Keratinocyte (primary cell): ENCODE measurements around the gene BBX. TPM values are rescaled to one million over a fixed set of nuclear protein-coding genes. Genes with fewer than 3 reads are reported as not detected.

Experiments
- DNase-seq: peaks from one replicate; pipeline ENCODE4 v3.0.0-alpha.2; 2011; ENCODE audit warnings: low read depth, missing footprints, low spot score
- FAIRE-seq: peaks from 2 replicates; lab custom pipeline; 2011; peaks lifted over from hg19 to GRCh38; lab: Jason Lieb, UNC
- H2AFZ ChIP-seq: 2 replicates; pipeline ENCODE4 v1.6.0; 2012; ENCODE audit warnings: low read length, control low read depth, inconsistent platforms; ENCODE audit not compliant: control insufficient read depth
- H3K27ac ChIP-seq: 2 replicates; pipeline ENCODE4 v1.5.1; 2011; ENCODE audit warnings: low read length; ENCODE audit not compliant: control insufficient read depth, insufficient read depth
- H3K27me3 ChIP-seq: 3 replicates; pipeline ENCODE4 v1.6.0; 2011; ENCODE audit warnings: low read length; ENCODE audit not compliant: control insufficient read depth, insufficient read depth; ENCODE audit errors: extremely low read depth
- H3K36me3 ChIP-seq, 2 experiments: 2 replicates in 1 of 2; 3 replicates in 1 of 2; pipeline ENCODE4 v1.5.1; 2011; ENCODE audit warnings: low read length in 2 of 2, mild to moderate bottlenecking in 1 of 2; ENCODE audit not compliant: control insufficient read depth in 2 of 2, insufficient read depth in 2 of 2; ENCODE audit errors: extremely low read depth in 1 of 2
- H3K4me1 ChIP-seq: 3 replicates; pipeline ENCODE4 v1.5.1; 2011; ENCODE audit warnings: low read length; ENCODE audit not compliant: control insufficient read depth, insufficient read depth; ENCODE audit errors: extremely low read depth
- H3K4me2 ChIP-seq: 3 replicates; pipeline ENCODE4 v1.6.0; 2011; ENCODE audit warnings: low read depth, low read length; ENCODE audit not compliant: control insufficient read depth, insufficient read depth; ENCODE audit errors: extremely low read depth
- H3K4me3 ChIP-seq, 3 experiments: fragments of 200-600 bp in 1 of 3; sonication (generic) in 1 of 3; 2 replicates in 2 of 3; 3 replicates in 1 of 3; pipeline ENCODE4 v1.5.1; 2011 to 2016; ENCODE audit warnings: low read length in 3 of 3, mild to moderate bottlenecking in 3 of 3, control low read depth in 2 of 3, inconsistent platforms in 1 of 3, low read depth in 1 of 3, mixed read lengths in 1 of 3, mixed run types in 1 of 3, moderate library complexity in 1 of 3; ENCODE audit not compliant: control insufficient read depth in 2 of 3, insufficient read depth in 2 of 3; ENCODE audit errors: extremely low read depth in 1 of 3
- H3K79me2 ChIP-seq: 2 replicates; pipeline ENCODE4 v1.6.0; 2012; ENCODE audit warnings: low read length; ENCODE audit not compliant: control insufficient read depth, insufficient read depth
- H3K9ac ChIP-seq: 3 replicates; pipeline ENCODE4 v1.6.0; 2011; ENCODE audit warnings: low read length; ENCODE audit not compliant: control insufficient read depth, insufficient read depth; ENCODE audit errors: extremely low read depth
- H3K9me1 ChIP-seq: 3 replicates; pipeline ENCODE4 v1.6.0; 2011; ENCODE audit warnings: low read length; ENCODE audit not compliant: control insufficient read depth, insufficient read depth; ENCODE audit errors: extremely low read depth
- H3K9me3 ChIP-seq: 2 replicates; pipeline ENCODE4 v1.5.1; 2012; ENCODE audit warnings: low read depth, low read length; ENCODE audit not compliant: control insufficient read depth
- H4K20me1 ChIP-seq: 3 replicates; pipeline ENCODE4 v1.6.0; 2011; ENCODE audit warnings: low read length; ENCODE audit not compliant: control insufficient read depth, insufficient read depth; ENCODE audit errors: extremely low read depth
- CTCF ChIP-seq, 3 experiments: IDR thresholded peaks in 1 of 3; conservative IDR thresholded peaks in 1 of 3; optimal IDR thresholded peaks in 1 of 3; 2 replicates in 2 of 3; 3 replicates in 1 of 3; pipeline versions ENCODE3 to v1.5.1; 2011; ENCODE audit warnings: low read length in 3 of 3, mild to moderate bottlenecking in 3 of 3, moderate library complexity in 2 of 3, control low read depth in 1 of 3, inconsistent platforms in 1 of 3; ENCODE audit not compliant: insufficient read depth in 2 of 3; ENCODE audit errors: extremely low read depth in 1 of 3
- EZH2 ChIP-seq: IDR thresholded peaks from one replicate; pipeline ENCODE4 v1.6.1; 2012; ENCODE audit warnings: inconsistent platforms, mild to moderate bottlenecking, low read length, moderate library complexity
- dilution Hi-C: fragments of 300-500 bp; cut with MboI; formaldehyde crosslinking; loops from one replicate; pipeline ENCODE4 v1.7.0; 2020; ENCODE audit warnings: low sequenced_read_pairs; ENCODE audit not compliant: extremely low pct_ligation_motif_present
- polyA plus RNA-seq, 5 experiments: library from polyadenylated mRNA; depleted of rRNA in 3 of 5; stranded (reverse) in 3 of 5; stranded (forward) in 1 of 5; unstranded in 1 of 5; fragments of >200 nt; gene quantifications; 1 replicate in 1 of 5; 2 replicates in 3 of 5; 3 replicates in 1 of 5; pipeline versions ENCODE4 v1.2.1 to v1.2.3, GENCODE V29; 2011 to 2012; ENCODE audit warnings: missing spikeins in 2 of 5, low read depth in 1 of 5, low replicate concordance in 1 of 5

Gene BBX
- polyA plus RNA-seq, 1 donor (not counting 4 experiments of a cell fraction or from before 2014, with no cell fraction given) = 43.4 TPM

- Histone ChIP-seq H3K9ac (no peak overlapping the region), H3K9me3 (no peaks in the 10 kb centered on the region), H3K4me1 (no peaks in the 10 kb centered on the region), H3K4me2 (no peak overlapping the region), H3K79me2 (no peaks in the 10 kb centered on the region), H3K9me1 (no peaks in the 10 kb centered on the region), H2AFZ (no peak overlapping the region), H3K4me3 (no peak overlapping the region), H3K27ac (no peak overlapping the region), H4K20me1 (no peaks in the 10 kb centered on the region), H3K27me3 (no peaks in the 10 kb centered on the region), H3K36me3 (peaks cover 5 to 10% of the 10 kb centered on the region in 2 experiments)
- DNase-seq = no peak
- dilution Hi-C loops = no loop called here
- FAIRE-seq = no peak
- TF ChIP-seq CTCF (optimal IDR thresholded peaks at IDR 0.05 in 1 of 3, IDR thresholded peaks at IDR 0.05 in 1 of 3, conservative IDR thresholded peaks at IDR 0.05 in 1 of 3; ENCODE audit: extremely low read depth in 1 of 3, insufficient read depth in 2 of 3, low read length in 3 of 3) = no peak
- TF ChIP-seq EZH2 = no peak
Observed at GRCh38 chr3:107772016-107772415, 249.3 kb downstream of the BBX start.

DNA sequence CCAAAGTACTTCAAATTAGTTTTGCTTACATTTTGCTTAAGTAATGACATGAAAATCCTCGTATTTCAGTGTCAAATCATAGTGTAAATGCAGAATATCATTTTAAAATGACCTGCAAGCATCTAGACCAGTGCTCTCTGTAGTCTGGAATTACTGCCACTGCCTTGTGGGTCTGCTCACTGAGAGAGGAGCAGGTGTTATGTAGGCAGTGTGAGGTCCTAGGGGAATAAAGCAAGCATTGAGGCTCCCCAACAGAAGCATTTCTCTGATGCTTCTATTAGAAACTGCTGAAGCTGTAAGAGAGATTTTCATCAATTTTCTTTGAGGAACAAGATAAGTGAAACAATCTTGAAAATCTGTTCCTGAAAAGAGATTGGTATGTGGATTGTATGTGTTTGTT, 253.2 kb downstream of the BBX start:
- Histone ChIP-seq H3K4me1 (no peaks in the 10 kb centered on the region), H3K27ac (no peak overlapping the region), H3K9me3 (no peaks in the 10 kb centered on the region), H3K27me3 (no peaks in the 10 kb centered on the region), H3K9ac (no peak overlapping the region), H3K4me2 (no peak overlapping the region), H3K9me1 (no peaks in the 10 kb centered on the region), H2AFZ (no peak overlapping the region), H3K36me3 (peaks cover 10 to 13% of the 10 kb centered on the region in 2 experiments), H3K79me2 (no peaks in the 10 kb centered on the region), H3K4me3 (no peak overlapping the region), H4K20me1 (no peaks in the 10 kb centered on the region)
- FAIRE-seq = no peak
- TF ChIP-seq EZH2 = no peak
- TF ChIP-seq CTCF (optimal IDR thresholded peaks at IDR 0.05 in 1 of 3, IDR thresholded peaks at IDR 0.05 in 1 of 3, conservative IDR thresholded peaks at IDR 0.05 in 1 of 3; ENCODE audit: extremely low read depth in 1 of 3, insufficient read depth in 2 of 3, low read length in 3 of 3) = no peak
- DNase-seq = no peak
- dilution Hi-C loops = no loop called here
